Measurements from ENCODE around the gene EFTUD2.

DNA sequence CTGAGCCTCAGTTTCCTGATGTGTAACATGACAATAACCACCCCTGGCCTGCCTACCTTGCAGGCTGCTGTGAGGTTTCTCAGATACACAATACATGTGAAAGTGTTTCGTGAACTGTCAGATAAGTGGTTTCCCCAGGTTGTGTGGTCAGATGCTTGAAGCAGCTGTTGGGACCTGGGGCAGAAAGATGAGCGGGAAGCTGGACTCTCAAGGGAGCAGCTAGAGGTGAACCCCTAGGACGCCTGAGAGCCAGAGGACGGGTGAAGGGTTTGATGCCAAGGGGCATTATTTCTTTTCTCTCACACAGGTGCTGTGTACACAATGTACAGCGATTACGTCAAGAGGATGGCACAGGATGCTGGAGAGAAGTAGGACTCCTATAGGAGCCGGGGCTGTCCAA, 49.2 kb downstream of the EFTUD2 start:
- TF ChIP-seq, protein P1, sequence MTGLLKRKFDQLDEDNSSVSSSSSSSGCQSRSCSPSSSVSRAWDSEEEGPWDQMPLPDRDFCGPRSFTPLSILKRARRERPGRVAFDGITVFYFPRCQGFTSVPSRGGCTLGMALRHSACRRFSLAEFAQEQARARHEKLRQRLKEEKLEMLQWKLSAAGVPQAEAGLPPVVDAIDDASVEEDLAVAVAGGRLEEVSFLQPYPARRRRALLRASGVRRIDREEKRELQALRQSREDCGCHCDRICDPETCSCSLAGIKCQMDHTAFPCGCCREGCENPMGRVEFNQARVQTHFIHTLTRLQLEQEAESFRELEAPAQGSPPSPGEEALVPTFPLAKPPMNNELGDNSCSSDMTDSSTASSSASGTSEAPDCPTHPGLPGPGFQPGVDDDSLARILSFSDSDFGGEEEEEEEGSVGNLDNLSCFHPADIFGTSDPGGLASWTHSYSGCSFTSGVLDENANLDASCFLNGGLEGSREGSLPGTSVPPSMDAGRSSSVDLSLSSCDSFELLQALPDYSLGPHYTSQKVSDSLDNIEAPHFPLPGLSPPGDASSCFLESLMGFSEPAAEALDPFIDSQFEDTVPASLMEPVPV (CRISPR knock-in tag; IDR thresholded peaks at IDR 0.05): no peak
- no peak for TF ChIP-seq POLR2A (IDR thresholded peaks at IDR 0.05; ENCODE audit: insufficient read depth in 1 of 2, low read depth in 2 of 2, low read length in 2 of 2)
